ENCODE results near the gene UNC13C. TPM values are rescaled to one million over a fixed set of nuclear protein-coding genes. Genes with fewer than 3 reads are reported as not detected.

UNC13C gene
- total and polyA plus RNA-seq, 2 of the 13 experiments (the other 11 are each of a cell fraction or from before 2014, with no cell fraction given) = 0.04 TPM; not detected in 1

DNA sequence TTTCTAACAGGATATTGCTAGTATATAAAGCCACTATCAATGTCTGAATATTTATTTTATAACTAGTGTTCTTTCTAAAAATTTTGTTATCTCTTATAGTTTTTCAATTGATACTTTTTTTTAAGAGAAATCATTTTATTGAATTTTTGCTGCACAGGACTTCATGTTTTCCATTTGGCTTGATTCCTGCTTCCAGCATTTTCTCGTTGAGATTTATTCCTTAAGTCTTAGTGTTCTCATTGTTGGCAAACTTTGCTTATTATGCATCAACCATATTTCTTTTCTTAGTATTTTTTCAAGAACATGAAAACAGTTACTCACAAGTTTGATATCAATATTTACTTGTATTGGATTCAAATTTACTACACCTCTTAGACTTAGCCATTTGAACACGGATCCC, 113.4 kb downstream of the UNC13C start (continued):
- TF ChIP-seq, protein P1, sequence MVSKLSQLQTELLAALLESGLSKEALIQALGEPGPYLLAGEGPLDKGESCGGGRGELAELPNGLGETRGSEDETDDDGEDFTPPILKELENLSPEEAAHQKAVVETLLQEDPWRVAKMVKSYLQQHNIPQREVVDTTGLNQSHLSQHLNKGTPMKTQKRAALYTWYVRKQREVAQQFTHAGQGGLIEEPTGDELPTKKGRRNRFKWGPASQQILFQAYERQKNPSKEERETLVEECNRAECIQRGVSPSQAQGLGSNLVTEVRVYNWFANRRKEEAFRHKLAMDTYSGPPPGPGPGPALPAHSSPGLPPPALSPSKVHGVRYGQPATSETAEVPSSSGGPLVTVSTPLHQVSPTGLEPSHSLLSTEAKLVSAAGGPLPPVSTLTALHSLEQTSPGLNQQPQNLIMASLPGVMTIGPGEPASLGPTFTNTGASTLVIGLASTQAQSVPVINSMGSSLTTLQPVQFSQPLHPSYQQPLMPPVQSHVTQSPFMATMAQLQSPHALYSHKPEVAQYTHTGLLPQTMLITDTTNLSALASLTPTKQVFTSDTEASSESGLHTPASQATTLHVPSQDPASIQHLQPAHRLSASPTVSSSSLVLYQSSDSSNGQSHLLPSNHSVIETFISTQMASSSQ (IDR thresholded peaks at IDR 0.05; ENCODE audit: low read depth) = no peak
- TF ChIP-seq, protein P1 (CRISPR knock-in tag; IDR thresholded peaks at IDR 0.05; ENCODE audit: borderline replicate concordance) = no peak
- TF ChIP-seq, protein P2, sequence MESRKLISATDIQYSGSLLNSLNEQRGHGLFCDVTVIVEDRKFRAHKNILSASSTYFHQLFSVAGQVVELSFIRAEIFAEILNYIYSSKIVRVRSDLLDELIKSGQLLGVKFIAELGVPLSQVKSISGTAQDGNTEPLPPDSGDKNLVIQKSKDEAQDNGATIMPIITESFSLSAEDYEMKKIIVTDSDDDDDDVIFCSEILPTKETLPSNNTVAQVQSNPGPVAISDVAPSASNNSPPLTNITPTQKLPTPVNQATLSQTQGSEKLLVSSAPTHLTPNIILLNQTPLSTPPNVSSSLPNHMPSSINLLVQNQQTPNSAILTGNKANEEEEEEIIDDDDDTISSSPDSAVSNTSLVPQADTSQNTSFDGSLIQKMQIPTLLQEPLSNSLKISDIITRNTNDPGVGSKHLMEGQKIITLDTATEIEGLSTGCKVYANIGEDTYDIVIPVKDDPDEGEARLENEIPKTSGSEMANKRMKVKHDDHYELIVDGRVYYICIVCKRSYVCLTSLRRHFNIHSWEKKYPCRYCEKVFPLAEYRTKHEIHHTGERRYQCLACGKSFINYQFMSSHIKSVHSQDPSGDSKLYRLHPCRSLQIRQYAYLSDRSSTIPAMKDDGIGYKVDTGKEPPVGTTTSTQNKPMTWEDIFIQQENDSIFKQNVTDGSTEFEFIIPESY (CRISPR knock-in tag; IDR thresholded peaks at IDR 0.05) = no peak
- TF ChIP-seq HCFC1 (IDR thresholded peaks at IDR 0.05; ENCODE audit: low read depth, low read length) = no peak

DNA sequence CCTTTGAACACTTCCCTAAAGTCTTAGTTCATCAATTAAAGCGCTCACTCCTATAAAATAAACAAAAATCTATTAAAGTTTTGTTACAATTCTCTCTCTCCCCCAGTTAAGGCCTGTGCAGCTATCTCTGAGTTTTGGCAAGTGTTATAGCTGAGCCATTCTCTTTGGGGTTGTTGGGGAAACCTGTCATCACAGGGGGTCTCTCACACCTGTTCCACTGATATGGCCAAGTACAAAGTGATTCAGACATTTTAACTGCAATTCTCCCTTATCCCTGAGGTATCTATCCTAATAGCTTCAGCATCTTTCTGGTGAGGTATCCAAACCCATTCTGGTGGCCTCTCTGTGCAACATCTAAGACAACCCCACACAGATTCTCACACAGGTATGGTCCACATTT, 116.4 kb downstream of the UNC13C start:
- H3K79me2 ChIP-seq (ENCODE audit: insufficient read depth, low read length) = no peaks in the 10 kb centered on the region
- intact Hi-C loops (cut with micrococcal nuclease; ENCODE audit: unreplicated experiment) (no loop called here), in situ Hi-C loops (cut with HindIII; ENCODE audit: extremely low pct_ligation_motif_present, low pct_unique_long_range_greater_than_20kb) (loop anchor here (25.0 kb wide), 1 partner anchor 1068 kb away; no protein-coding TSS in a partner anchor)
- DNase-seq (ENCODE audit: low spot score) (no peak), ATAC-seq (no peak), FAIRE-seq (no peak)
- H3K27ac ChIP-seq (ENCODE audit: extremely low read length, insufficient read depth, low read length) = no peak overlapping the region
- WGBS (ENCODE audit: low lambda C conversion rate) = 0% methylated on average over 1 of the region's 1 CpG
- no peak overlapping the region for H3K9ac ChIP-seq (ENCODE audit: insufficient read depth, low read depth, low read length)
- H3K27me3 ChIP-seq (ENCODE audit: control insufficient read depth in 1 of 2, insufficient read depth in 2 of 2, low read length in 2 of 2) = no peaks in the 10 kb centered on the region; a peak in 1 of 5 replicates
- no peaks in the 10 kb centered on the region for H3K36me3 ChIP-seq (replicated peaks in 1 of 2; ENCODE audit: control insufficient read depth in 1 of 2, insufficient read depth in 2 of 2, low read length in 2 of 2)
- H3K4me1 ChIP-seq (ENCODE audit: insufficient read depth, low read length) = no peaks in the 10 kb centered on the region
- no peaks in the 10 kb centered on the region for H3K9me3 ChIP-seq (ENCODE audit: low read length)
- no TSS peak for BruUV-seq (replicated peaks)
- H3K4me3 ChIP-seq (replicated peaks in 1 of 3; ENCODE audit: insufficient read depth in 1 of 3, low read depth in 2 of 3, low read length in 3 of 3) = no peak overlapping the region
- H3K4me2 ChIP-seq (ENCODE audit: low read depth, low read length) = no peak overlapping the region
- no peak overlapping the region for H2AFZ ChIP-seq (ENCODE audit: low read length)
- ChIA-PET CTCF (ENCODE audit: low intra/inter-chr PET ratio, low total read pairs) (no interaction called here), POLR2A (no interaction called here)
- H4K20me1 ChIP-seq (ENCODE audit: insufficient read depth, low read length) = no peaks in the 10 kb centered on the region
- TF ChIP-seq THYN1 (CRISPR knock-in tag; IDR thresholded peaks at IDR 0.05; ENCODE audit: borderline replicate concordance, low read depth) = no peak
- TF ChIP-seq, protein P3, sequence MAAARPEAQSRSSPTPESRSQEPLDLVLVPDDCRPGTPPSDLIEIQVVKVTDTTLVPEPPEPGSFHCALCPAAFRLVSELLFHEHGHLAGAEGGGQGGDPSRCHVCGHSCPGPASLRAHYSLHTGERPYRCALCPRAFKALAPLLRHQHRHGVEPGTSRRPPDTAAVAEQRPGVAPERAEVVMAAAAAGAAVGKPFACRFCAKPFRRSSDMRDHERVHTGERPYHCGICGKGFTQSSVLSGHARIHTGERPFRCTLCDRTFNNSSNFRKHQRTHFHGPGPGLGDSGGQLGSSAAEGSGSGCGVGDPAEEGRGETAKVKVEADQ (CRISPR knock-in tag; IDR thresholded peaks at IDR 0.05; ENCODE audit: borderline replicate concordance) = no peak
- TF ChIP-seq HOXD1 (CRISPR knock-in tag; IDR thresholded peaks at IDR 0.05) = no peak
- TF ChIP-seq GPN1 (CRISPR knock-in tag; IDR thresholded peaks at IDR 0.05; ENCODE audit: borderline replicate concordance) = no peak
